DND-41 (cell line): ENCODE results near the gene ELAVL2.

Source experiments
- CTCF ChIP-seq: IDR thresholded peaks from 2 replicates; pipeline ENCODE4 v1.5.1; 2012; ENCODE audit warnings: borderline replicate concordance, low read length, moderate library complexity, mild to moderate bottlenecking; ENCODE audit not compliant: poor library complexity, severe bottlenecking; ENCODE audit errors: extremely low read depth
- EZH2 ChIP-seq: IDR thresholded peaks from 3 replicates; pipeline ENCODE4 v1.6.1; 2012; ENCODE audit warnings: borderline replicate concordance, low read depth, mild to moderate bottlenecking, moderate library complexity, low read length, inconsistent platforms; ENCODE audit not compliant: severe bottlenecking

- TF ChIP-seq CTCF (no peak), EZH2 (no peak)
Measured at GRCh38 chr9:23811633-23812032, 14.4 kb downstream of the ELAVL2 start.
